ENCODE results near the gene NRGN.

DNA sequence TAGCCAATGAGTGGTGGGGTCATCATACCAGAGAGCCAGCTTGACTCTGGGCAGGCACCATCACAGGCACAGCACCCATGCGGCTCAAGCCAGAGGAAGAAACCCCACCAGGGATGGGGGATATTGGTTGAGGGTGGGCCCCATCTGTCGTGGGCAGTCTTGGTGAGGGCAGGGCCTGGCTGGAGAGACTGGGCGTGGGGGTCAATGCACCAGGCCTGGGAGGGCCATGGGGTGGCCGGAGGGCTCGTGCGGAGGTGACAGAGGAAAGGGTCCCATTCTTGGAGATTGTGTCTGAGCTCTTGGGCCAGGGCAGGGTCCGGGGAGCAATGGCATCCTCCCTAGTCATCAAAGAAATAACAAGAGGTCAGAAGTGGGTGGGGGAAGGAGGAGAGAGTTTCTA is 13.9 kb downstream of the NRGN start:
- TF ChIP-seq, protein P1, sequence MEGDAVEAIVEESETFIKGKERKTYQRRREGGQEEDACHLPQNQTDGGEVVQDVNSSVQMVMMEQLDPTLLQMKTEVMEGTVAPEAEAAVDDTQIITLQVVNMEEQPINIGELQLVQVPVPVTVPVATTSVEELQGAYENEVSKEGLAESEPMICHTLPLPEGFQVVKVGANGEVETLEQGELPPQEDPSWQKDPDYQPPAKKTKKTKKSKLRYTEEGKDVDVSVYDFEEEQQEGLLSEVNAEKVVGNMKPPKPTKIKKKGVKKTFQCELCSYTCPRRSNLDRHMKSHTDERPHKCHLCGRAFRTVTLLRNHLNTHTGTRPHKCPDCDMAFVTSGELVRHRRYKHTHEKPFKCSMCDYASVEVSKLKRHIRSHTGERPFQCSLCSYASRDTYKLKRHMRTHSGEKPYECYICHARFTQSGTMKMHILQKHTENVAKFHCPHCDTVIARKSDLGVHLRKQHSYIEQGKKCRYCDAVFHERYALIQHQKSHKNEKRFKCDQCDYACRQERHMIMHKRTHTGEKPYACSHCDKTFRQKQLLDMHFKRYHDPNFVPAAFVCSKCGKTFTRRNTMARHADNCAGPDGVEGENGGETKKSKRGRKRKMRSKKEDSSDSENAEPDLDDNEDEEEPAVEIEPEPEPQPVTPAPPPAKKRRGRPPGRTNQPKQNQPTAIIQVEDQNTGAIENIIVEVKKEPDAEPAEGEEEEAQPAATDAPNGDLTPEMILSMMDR (IDR thresholded peaks at IDR 0.05; ENCODE audit: insufficient read depth, low read length): no peak
- TF ChIP-seq POLR2AphosphoS5 (IDR thresholded peaks at IDR 0.05; ENCODE audit: low read depth): no peak
- TF ChIP-seq, protein P2, sequence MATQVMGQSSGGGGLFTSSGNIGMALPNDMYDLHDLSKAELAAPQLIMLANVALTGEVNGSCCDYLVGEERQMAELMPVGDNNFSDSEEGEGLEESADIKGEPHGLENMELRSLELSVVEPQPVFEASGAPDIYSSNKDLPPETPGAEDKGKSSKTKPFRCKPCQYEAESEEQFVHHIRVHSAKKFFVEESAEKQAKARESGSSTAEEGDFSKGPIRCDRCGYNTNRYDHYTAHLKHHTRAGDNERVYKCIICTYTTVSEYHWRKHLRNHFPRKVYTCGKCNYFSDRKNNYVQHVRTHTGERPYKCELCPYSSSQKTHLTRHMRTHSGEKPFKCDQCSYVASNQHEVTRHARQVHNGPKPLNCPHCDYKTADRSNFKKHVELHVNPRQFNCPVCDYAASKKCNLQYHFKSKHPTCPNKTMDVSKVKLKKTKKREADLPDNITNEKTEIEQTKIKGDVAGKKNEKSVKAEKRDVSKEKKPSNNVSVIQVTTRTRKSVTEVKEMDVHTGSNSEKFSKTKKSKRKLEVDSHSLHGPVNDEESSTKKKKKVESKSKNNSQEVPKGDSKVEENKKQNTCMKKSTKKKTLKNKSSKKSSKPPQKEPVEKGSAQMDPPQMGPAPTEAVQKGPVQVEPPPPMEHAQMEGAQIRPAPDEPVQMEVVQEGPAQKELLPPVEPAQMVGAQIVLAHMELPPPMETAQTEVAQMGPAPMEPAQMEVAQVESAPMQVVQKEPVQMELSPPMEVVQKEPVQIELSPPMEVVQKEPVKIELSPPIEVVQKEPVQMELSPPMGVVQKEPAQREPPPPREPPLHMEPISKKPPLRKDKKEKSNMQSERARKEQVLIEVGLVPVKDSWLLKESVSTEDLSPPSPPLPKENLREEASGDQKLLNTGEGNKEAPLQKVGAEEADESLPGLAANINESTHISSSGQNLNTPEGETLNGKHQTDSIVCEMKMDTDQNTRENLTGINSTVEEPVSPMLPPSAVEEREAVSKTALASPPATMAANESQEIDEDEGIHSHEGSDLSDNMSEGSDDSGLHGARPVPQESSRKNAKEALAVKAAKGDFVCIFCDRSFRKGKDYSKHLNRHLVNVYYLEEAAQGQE (IDR thresholded peaks at IDR 0.05; ENCODE audit: insufficient replicate concordance, low read depth): no peak
- TF ChIP-seq GABPA (IDR thresholded peaks at IDR 0.05; ENCODE audit: low read depth): no peak
